ENCODE results near the gene ZNF236.

GRCh38 chr18:76913583-76913982 is 91.2 kb downstream of the ZNF236 start:
- no peak for TF ChIP-seq CTCF (conservative IDR thresholded peaks at IDR 0.05)
- no peak for TF ChIP-seq ZFX (IDR thresholded peaks at IDR 0.05)
